Natural killer cell (primary cell): ENCODE results near the gene CACNG7. TPM values are rescaled to one million over a fixed set of nuclear protein-coding genes. Genes with fewer than 3 reads are reported as not detected.

ENCODE experiments used
- ATAC-seq, 3 donors: fragments of 150-1000 bp in 2 of 3; fragments of 200-7000 bp in 1 of 3; cut with Tn5 transposase; 1 replicate in 1 of 3; 2 replicates in 2 of 3; pipeline ENCODE4 v1.10.0; 2021; ENCODE audit warnings: mild to moderate bottlenecking in 2 of 3, moderate library complexity in 2 of 3
- DNase-seq, 2 donors: peaks; one replicate each; pipeline versions ENCODE4 v3.0.0 to v3.0.0-alpha.2; 2013 to 2021; ENCODE audit warnings: mixed read lengths in 1 of 2
- H3K27ac ChIP-seq: one replicate; pipeline ENCODE4 v1.5.1; 2013; ENCODE audit warnings: mild to moderate bottlenecking, low read length
- H3K27me3 ChIP-seq: one replicate; pipeline ENCODE4 v1.6.1; 2013; ENCODE audit warnings: low read length; ENCODE audit not compliant: control insufficient read depth, insufficient read depth
- H3K36me3 ChIP-seq: one replicate; pipeline ENCODE4 v1.6.1; 2013; ENCODE audit warnings: low read length; ENCODE audit not compliant: control insufficient read depth, insufficient read depth
- H3K4me1 ChIP-seq: one replicate; pipeline ENCODE4 v1.6.1; 2013; ENCODE audit warnings: low read length; ENCODE audit not compliant: control insufficient read depth, insufficient read depth
- H3K4me3 ChIP-seq: one replicate; pipeline ENCODE4 v1.5.1; 2013; ENCODE audit warnings: low read length
- H3K9me3 ChIP-seq: one replicate; pipeline ENCODE4 v1.6.1; 2013; ENCODE audit warnings: low read length; ENCODE audit not compliant: control insufficient read depth, insufficient read depth
- H3K27ac Mint-ChIP-seq, 2 donors: one replicate each; pipeline ENCODE4 v1.8.0; 2022; ENCODE audit warnings: mild to moderate bottlenecking in 2 of 2, mixed read lengths in 2 of 2, moderate library complexity in 1 of 2
- H3K27me3 Mint-ChIP-seq, 2 donors: one replicate each; pipeline ENCODE4 v1.8.0; 2022; ENCODE audit warnings: low read depth in 2 of 2, mixed read lengths in 2 of 2
- H3K36me3 Mint-ChIP-seq: one replicate; pipeline ENCODE4 v1.8.0; 2022; ENCODE audit warnings: mixed read lengths
- H3K4me1 Mint-ChIP-seq, 2 donors: one replicate each; pipeline ENCODE4 v1.8.0; 2022; ENCODE audit warnings: mixed read lengths in 2 of 2
- H3K4me3 Mint-ChIP-seq: one replicate; pipeline ENCODE4 v1.8.0; 2022; ENCODE audit warnings: mild to moderate bottlenecking, moderate library complexity, mixed read lengths
- H3K9me3 Mint-ChIP-seq, 2 donors: one replicate each; pipeline ENCODE4 v1.8.0; 2022; ENCODE audit warnings: mixed read lengths in 2 of 2
- CTCF ChIP-seq: fragments of 200-600 bp; IDR thresholded peaks from one replicate; pipeline ENCODE4 v1.8.0; 2022; ENCODE audit warnings: antibody characterized with exemption
- WGBS: methylation state at CpG from one replicate; pipeline ENCODE4 v1.1.7; 2013; ENCODE audit warnings: missing lambda C conversion rate; ENCODE audit not compliant: insufficient coverage; 5-methylcytosine and 5-hydroxymethylcytosine counted together
- intact Hi-C: fragments of 100-400 bp; cut with micrococcal nuclease; formaldehyde crosslinking; loops from one replicate; pipeline ENCODE4 v1.14.2; 2022
- total RNA-seq, 4 donors: library from RNA; stranded (reverse); fragments of 120-200 nt in 1 of 4; gene quantifications; one replicate each; pipeline versions ENCODE4 v1.2.3 to v1.2.4, GENCODE V29; 2013 to 2022

CACNG7 gene
- total RNA-seq, 3 donors from 2014 or later (not counting 1 experiment from before 2014, with no cell fraction given) = not detected

GRCh38 chr19:53978975-53979801 is 70.1 kb downstream of the CACNG7 start:
- Mint-ChIP-seq H3K9me3 (peaks cover 0 to 4% of the 10 kb centered on the region in 2 donors), H3K27ac (no peak overlapping the region), H3K4me1 (peaks cover 5 to 26% of the 10 kb centered on the region in 2 donors), H3K4me3 (peak overlapping the region; percentile 67), H3K36me3 (peaks cover 11% of the 10 kb centered on the region), H3K27me3 (peaks cover 36 to 43% of the 10 kb centered on the region in 2 donors)
- ATAC-seq = no peak
- no peak for TF ChIP-seq CTCF
- no peak overlapping the region for H3K4me3 ChIP-seq
- no peak overlapping the region for H3K27ac ChIP-seq
- DNase-seq = no peak
- WGBS = 6% methylated on average over 19 of the region's 19 CpGs
- no peaks in the 10 kb centered on the region for H3K36me3 ChIP-seq
- peaks cover 44% of the 10 kb centered on the region for H3K27me3 ChIP-seq
- peaks cover 12% of the 10 kb centered on the region for H3K9me3 ChIP-seq
- intact Hi-C loops = no loop called here
- peaks cover 22% of the 10 kb centered on the region for H3K4me1 ChIP-seq

- peak overlapping the region; percentile 73 for H3K4me3 Mint-ChIP-seq
- peaks cover 32 to 43% of the 10 kb centered on the region in 2 donors for H3K27me3 Mint-ChIP-seq
- no peaks in the 10 kb centered on the region for H3K36me3 ChIP-seq
- peaks cover 12% of the 10 kb centered on the region for H3K9me3 ChIP-seq
- no peak for TF ChIP-seq CTCF
- peaks cover 22% of the 10 kb centered on the region for H3K4me1 ChIP-seq
- peaks cover 44% of the 10 kb centered on the region for H3K27me3 ChIP-seq
- H3K27ac ChIP-seq = no peak overlapping the region
- ATAC-seq (no peak), DNase-seq (peak in 1 of 2 donors; percentile 30)
- no peak overlapping the region for H3K27ac Mint-ChIP-seq
- peaks cover 5 to 26% of the 10 kb centered on the region in 2 donors for H3K4me1 Mint-ChIP-seq
- peaks cover 11% of the 10 kb centered on the region for H3K36me3 Mint-ChIP-seq
- WGBS = 56% methylated on average over 20 of the region's 20 CpGs
- intact Hi-C loops = no loop called here
- peaks cover 0 to 4% of the 10 kb centered on the region in 2 donors for H3K9me3 Mint-ChIP-seq
- no peak overlapping the region for H3K4me3 ChIP-seq
These were observed 71.7 kb downstream of the CACNG7 start for GRCh38 chr19:53980539-53981375.

- H3K27me3 ChIP-seq = peaks cover 44% of the 10 kb centered on the region
- peaks cover 11% of the 10 kb centered on the region for H3K36me3 Mint-ChIP-seq
- no peaks in the 10 kb centered on the region for H3K36me3 ChIP-seq
- intact Hi-C loops = no loop called here
- ATAC-seq = no peak
- DNase-seq = no peak
- H3K9me3 Mint-ChIP-seq = peaks cover 0 to 4% of the 10 kb centered on the region in 2 donors
- H3K27me3 Mint-ChIP-seq = peaks cover 27 to 40% of the 10 kb centered on the region in 2 donors
- H3K4me1 ChIP-seq = peaks cover 22% of the 10 kb centered on the region
- peaks cover 12% of the 10 kb centered on the region for H3K9me3 ChIP-seq
- H3K27ac ChIP-seq = no peak overlapping the region
- peaks cover 5 to 26% of the 10 kb centered on the region in 2 donors for H3K4me1 Mint-ChIP-seq
- 87% methylated on average over 13 of the region's 13 CpGs for WGBS
- H3K4me3 Mint-ChIP-seq = peak overlapping the region; percentile 75
- no peak for TF ChIP-seq CTCF
- no peak overlapping the region for H3K27ac Mint-ChIP-seq
- no peak overlapping the region for H3K4me3 ChIP-seq
These were observed 72.4 kb downstream of the CACNG7 start for GRCh38 chr19:53981376-53981951.
